Rectal smooth muscle tissue (tissue), 1 donor: ENCODE measurements around the gene DDO.
A peak's percentile ranks its signal among the peaks of the same experiment; 100 is the strongest.
"Not testable (repeated sequence)": the region's sequence is repeated elsewhere in the genome, so short reads cannot be mapped to it uniquely, and the experiment has no call there.

ENCODE experiments used
- H3K27ac ChIP-seq: one replicate; pipeline ENCODE4 v1.7.0; 2013; ENCODE audit warnings: low read depth, low read length, inconsistent platforms
- H3K27me3 ChIP-seq: one replicate; pipeline ENCODE4 v1.7.0; 2013; ENCODE audit warnings: low read length; ENCODE audit not compliant: control insufficient read depth, insufficient read depth
- H3K36me3 ChIP-seq: one replicate; pipeline ENCODE4 v1.7.0; 2013; ENCODE audit warnings: low read length; ENCODE audit not compliant: control insufficient read depth, insufficient read depth
- H3K4me1 ChIP-seq: one replicate; pipeline ENCODE4 v1.7.0; 2013; ENCODE audit warnings: low read length; ENCODE audit not compliant: control insufficient read depth, insufficient read depth
- H3K4me3 ChIP-seq: one replicate; pipeline ENCODE4 v1.7.0; 2013; ENCODE audit warnings: low read length
- H3K9ac ChIP-seq: one replicate; pipeline ENCODE4 v1.7.0; 2013; ENCODE audit warnings: low read length

Gene DDO

GRCh38 chr6:110358553-110359160, 56.7 kb downstream of the DDO start:
- Histone ChIP-seq H3K9ac (peak overlapping the region; percentile 10), H3K4me1 (peaks cover 41% of the 10 kb centered on the region), H3K4me3 (peak overlapping the region; percentile 73)

GRCh38 chr6:110357664-110358552, 57.5 kb downstream of the DDO start, which contains the start of gene METTL24:
Gene METTL24, minus strand, starts transcription at chr6:110358349. Its CDS starts 77 bp downstream, at chr6:110358272.
- H3K36me3 ChIP-seq = no peaks in the 10 kb centered on the region
- H3K9ac ChIP-seq = peak within 1 kb of the TSS; percentile 82
- H3K4me1 ChIP-seq = peaks cover 42% of the 10 kb centered on the region
- peak within 1 kb of the TSS; percentile 73 for H3K4me3 ChIP-seq
- H3K27me3 ChIP-seq = no peaks in the 10 kb centered on the region
- peak within 1 kb of the TSS; percentile 97 for H3K27ac ChIP-seq

More at GRCh38 chr6:110358553-110359160, 56.7 kb downstream of the DDO start:
- H3K27me3 ChIP-seq = no peaks in the 10 kb centered on the region
- no peaks in the 10 kb centered on the region for H3K36me3 ChIP-seq
- peak overlapping the region; percentile 95 for H3K27ac ChIP-seq

- Histone ChIP-seq H3K4me3 (peak overlapping the region; percentile 73), H3K9ac (peak overlapping the region; percentile 82), H3K27ac (peak overlapping the region; percentile 97), H3K36me3 (no peaks in the 10 kb centered on the region), H3K27me3 (no peaks in the 10 kb centered on the region), H3K4me1 (peaks cover 45% of the 10 kb centered on the region)
These were observed 58.1 kb downstream of the DDO start for GRCh38 chr6:110357298-110357663.

GRCh38 chr6:110356778-110357177, 58.6 kb downstream of the DDO start:
- H3K9ac ChIP-seq = peak overlapping the region; percentile 82
- no peaks in the 10 kb centered on the region for H3K36me3 ChIP-seq
- H3K4me1 ChIP-seq = peaks cover 50% of the 10 kb centered on the region
- peak overlapping the region; percentile 97 for H3K27ac ChIP-seq
- H3K27me3 ChIP-seq = no peaks in the 10 kb centered on the region
- peak overlapping the region; percentile 73 for H3K4me3 ChIP-seq

GRCh38 chr6:110355727-110356126, 59.6 kb downstream of the DDO start:
- H3K27ac ChIP-seq = peak overlapping the region; percentile 97
- peak overlapping the region; percentile 73 for H3K4me3 ChIP-seq
- H3K4me1 ChIP-seq = peaks cover 56% of the 10 kb centered on the region
- H3K27me3 ChIP-seq = no peaks in the 10 kb centered on the region
- H3K9ac ChIP-seq = no peak overlapping the region
- no peaks in the 10 kb centered on the region for H3K36me3 ChIP-seq

GRCh38 chr6:110355022-110355421, 60.4 kb downstream of the DDO start:
- Histone ChIP-seq H3K4me3 (peak overlapping the region; percentile 73), H3K4me1 (peaks cover 56% of the 10 kb centered on the region), H3K27ac (peak overlapping the region; percentile 97), H3K9ac (no peak overlapping the region), H3K27me3 (no peaks in the 10 kb centered on the region), H3K36me3 (no peaks in the 10 kb centered on the region)

- Histone ChIP-seq H3K4me3 (no peak overlapping the region), H3K27ac (peak overlapping the region; percentile 97), H3K9ac (no peak overlapping the region), H3K4me1 (peaks cover 57% of the 10 kb centered on the region), H3K36me3 (no peaks in the 10 kb centered on the region), H3K27me3 (no peaks in the 10 kb centered on the region)
These were observed 61.2 kb downstream of the DDO start for GRCh38 chr6:110354153-110354552.

- no peak overlapping the region for H3K4me3 ChIP-seq
- no peak overlapping the region for H3K9ac ChIP-seq
- peaks cover 55% of the 10 kb centered on the region for H3K4me1 ChIP-seq
- H3K27ac ChIP-seq = peak overlapping the region; percentile 97
- no peaks in the 10 kb centered on the region for H3K27me3 ChIP-seq
- H3K36me3 ChIP-seq = no peaks in the 10 kb centered on the region
These were observed 61.8 kb downstream of the DDO start for GRCh38 chr6:110353457-110354001.

GRCh38 chr6:110352563-110353262, 62.7 kb downstream of the DDO start:
- no peaks in the 10 kb centered on the region for H3K27me3 ChIP-seq
- H3K4me3 ChIP-seq = no peak overlapping the region
- H3K27ac ChIP-seq = peak overlapping the region; percentile 97
- no peak overlapping the region for H3K9ac ChIP-seq
- peaks cover 60% of the 10 kb centered on the region for H3K4me1 ChIP-seq
- no peaks in the 10 kb centered on the region for H3K36me3 ChIP-seq

- H3K27ac ChIP-seq = peak overlapping the region; percentile 97
- H3K4me3 ChIP-seq = no peak overlapping the region
- no peak overlapping the region for H3K9ac ChIP-seq
These were observed 63.4 kb downstream of the DDO start for GRCh38 chr6:110351986-110352385.

GRCh38 chr6:110351546-110351945, 63.8 kb downstream of the DDO start:
- H3K36me3 ChIP-seq = no peaks in the 10 kb centered on the region
- no peak overlapping the region for H3K9ac ChIP-seq
- H3K27me3 ChIP-seq = no peaks in the 10 kb centered on the region
- peak overlapping the region; percentile 97 for H3K27ac ChIP-seq
- H3K4me3 ChIP-seq = no peak overlapping the region
- H3K4me1 ChIP-seq = peaks cover 63% of the 10 kb centered on the region

More at GRCh38 chr6:110351986-110352385, 63.4 kb downstream of the DDO start:
- peaks cover 62% of the 10 kb centered on the region for H3K4me1 ChIP-seq
- H3K36me3 ChIP-seq = no peaks in the 10 kb centered on the region
- H3K27me3 ChIP-seq = no peaks in the 10 kb centered on the region

GRCh38 chr6:110350593-110350992, 64.8 kb downstream of the DDO start:
- H3K36me3 ChIP-seq, H3K4me3 ChIP-seq, H3K9ac ChIP-seq, H3K27me3 ChIP-seq: not testable (repeated sequence)
- Histone ChIP-seq H3K27ac (peak overlapping the region; percentile 21), H3K4me1 (peaks cover 60% of the 10 kb centered on the region)
